ENCODE measurements around the gene CTU1.

The CTU1 gene

GRCh38 chr19:51081476-51081875 is 26.7 kb downstream of the CTU1 start:
- no peak for DNase-seq

GRCh38 chr19:51079481-51080110 is 28.6 kb downstream of the CTU1 start:
- DNase-seq: no peak

- no peak for DNase-seq
Observed at GRCh38 chr19:51078731-51079130, 29.5 kb downstream of the CTU1 start.

GRCh38 chr19:51078104-51078503 is 30.1 kb downstream of the CTU1 start:
- no peak for DNase-seq

- DNase-seq: no peak
Observed at GRCh38 chr19:51076631-51077213, 31.5 kb downstream of the CTU1 start.

- DNase-seq: no peak
Observed at GRCh38 chr19:51075998-51076397, 32.2 kb downstream of the CTU1 start.

GRCh38 chr19:51071095-51071405 is 37.2 kb downstream of the CTU1 start:
- DNase-seq: no peak

- DNase-seq: no peak
Observed at GRCh38 chr19:51070334-51071094, 37.7 kb downstream of the CTU1 start.

- DNase-seq: no peak
Observed at GRCh38 chr19:51066393-51067186, 41.6 kb downstream of the CTU1 start.

GRCh38 chr19:51065221-51065960 is 42.8 kb downstream of the CTU1 start:
- DNase-seq: no peak

- DNase-seq: peak; percentile 6
Observed at GRCh38 chr19:51064534-51065220, 43.5 kb downstream of the CTU1 start, which contains the start of gene KLK13. TSS of gene KLK13 (minus strand) at chr19:51065092. CDS start at chr19:51065067, 25 bp downstream.

- no peak for DNase-seq
Observed at GRCh38 chr19:51063664-51064063, 44.5 kb downstream of the CTU1 start.

- DNase-seq: no peak
Observed at GRCh38 chr19:51060973-51061372, 47.2 kb downstream of the CTU1 start.

- no peak for DNase-seq
Observed at GRCh38 chr19:51060336-51060735, 47.9 kb downstream of the CTU1 start.

GRCh38 chr19:51059715-51060114 is 48.5 kb downstream of the CTU1 start:
- no peak for DNase-seq

GRCh38 chr19:51055866-51056265 is 52.3 kb downstream of the CTU1 start:
- no peak for DNase-seq
